Large intestine (tissue), 3 donors: ENCODE measurements around the gene AAR2. TPM values are rescaled to one million over a fixed set of nuclear protein-coding genes. Genes with fewer than 3 reads are reported as not detected.

Experiments
- DNase-seq, 2 donors: peaks; one replicate each; pipeline versions ENCODE4 v3.0.0 to v3.0.0-alpha.2; 2013
- H3K27ac ChIP-seq: one replicate; pipeline ENCODE4 v1.5.1; 2013; ENCODE audit warnings: low read length
- H3K27me3 ChIP-seq: 2 replicates; pipeline ENCODE4 v1.6.1; 2013; ENCODE audit warnings: low read length; ENCODE audit not compliant: control insufficient read depth, insufficient read depth
- H3K36me3 ChIP-seq: 2 replicates; pipeline ENCODE4 v1.6.1; 2013; ENCODE audit warnings: low read length; ENCODE audit not compliant: control insufficient read depth, insufficient read depth
- H3K4me1 ChIP-seq: one replicate; pipeline ENCODE4 v1.6.1; 2013; ENCODE audit warnings: low read length; ENCODE audit not compliant: control insufficient read depth, insufficient read depth
- H3K4me3 ChIP-seq: one replicate; pipeline ENCODE4 v1.5.1; 2013; ENCODE audit warnings: low read length
- H3K9me3 ChIP-seq: one replicate; pipeline ENCODE4 v1.6.1; 2013; ENCODE audit warnings: mild to moderate bottlenecking, low read depth, low read length, moderate library complexity; ENCODE audit not compliant: control insufficient read depth
- WGBS: methylation state at CpG from one replicate; pipeline ENCODE4 v1.1.5; 2013; ENCODE audit warnings: low lambda C conversion rate; ENCODE audit not compliant: insufficient coverage; 5-methylcytosine and 5-hydroxymethylcytosine counted together
- polyA plus RNA-seq: library from polyadenylated mRNA; unstranded; fragments of 120-200 nt; gene quantifications from one replicate; pipeline ENCODE4 v1.2.1, GENCODE V29; 2013

The AAR2 gene
- polyA plus RNA-seq, 1 donor, result 29.1 TPM

- no peak overlapping the region for H3K27ac ChIP-seq
- H3K9me3 ChIP-seq, result no peaks in the 10 kb centered on the region
- H3K36me3 ChIP-seq, result no peaks in the 10 kb centered on the region
- peaks cover 12% of the 10 kb centered on the region for H3K27me3 ChIP-seq
- DNase-seq, result no peak
- WGBS, result no CpG with 5 or more reads among the region's 5 CpGs
- no peaks in the 10 kb centered on the region for H3K4me1 ChIP-seq
- H3K4me3 ChIP-seq, result no peak overlapping the region
Observed at GRCh38 chr20:36275011-36275410, 38.7 kb downstream of the AAR2 start.

GRCh38 chr20:36275441-36276189 lies 39.3 kb downstream of the AAR2 start:
- no peaks in the 10 kb centered on the region for H3K4me1 ChIP-seq
- no peaks in the 10 kb centered on the region for H3K9me3 ChIP-seq
- H3K27me3 ChIP-seq, result peaks cover 12% of the 10 kb centered on the region
- no peak for DNase-seq
- WGBS, result no CpG with 5 or more reads among the region's 12 CpGs
- no peak overlapping the region for H3K4me3 ChIP-seq
- no peaks in the 10 kb centered on the region for H3K36me3 ChIP-seq
- no peak overlapping the region for H3K27ac ChIP-seq

- H3K27me3 ChIP-seq, result peaks cover 12% of the 10 kb centered on the region
- WGBS, result no CpG with 5 or more reads among the region's 9 CpGs
- H3K9me3 ChIP-seq, result no peaks in the 10 kb centered on the region
- H3K4me1 ChIP-seq, result no peaks in the 10 kb centered on the region
- no peaks in the 10 kb centered on the region for H3K36me3 ChIP-seq
- no peak overlapping the region for H3K27ac ChIP-seq
- no peak for DNase-seq
- no peak overlapping the region for H3K4me3 ChIP-seq
Observed at GRCh38 chr20:36277546-36277945, 41.3 kb downstream of the AAR2 start.

GRCh38 chr20:36279362-36279761 lies 43.1 kb downstream of the AAR2 start:
- Histone ChIP-seq H3K27ac (no peak overlapping the region), H3K9me3 (no peaks in the 10 kb centered on the region), H3K27me3 (peaks cover 8% of the 10 kb centered on the region), H3K4me1 (no peaks in the 10 kb centered on the region), H3K4me3 (no peak overlapping the region), H3K36me3 (no peaks in the 10 kb centered on the region)
- no peak for DNase-seq
- WGBS, result no CpG with 5 or more reads among the region's 5 CpGs

- Histone ChIP-seq H3K36me3 (no peaks in the 10 kb centered on the region), H3K27me3 (peaks cover 5% of the 10 kb centered on the region), H3K4me1 (no peaks in the 10 kb centered on the region), H3K27ac (no peak overlapping the region), H3K9me3 (no peaks in the 10 kb centered on the region), H3K4me3 (no peak overlapping the region)
- no peak for DNase-seq
- WGBS, result no CpG with 5 or more reads among the region's 6 CpGs
Observed at GRCh38 chr20:36279776-36280175, 43.5 kb downstream of the AAR2 start.

GRCh38 chr20:36281785-36282380 lies 45.6 kb downstream of the AAR2 start:
- H3K9me3 ChIP-seq, result no peaks in the 10 kb centered on the region
- H3K27ac ChIP-seq, result no peak overlapping the region
- no peaks in the 10 kb centered on the region for H3K4me1 ChIP-seq
- no peak for DNase-seq
- 80% methylated on average over 1 of the region's 10 CpGs for WGBS
- no peaks in the 10 kb centered on the region for H3K36me3 ChIP-seq
- peaks cover 2% of the 10 kb centered on the region for H3K27me3 ChIP-seq
- no peak overlapping the region for H3K4me3 ChIP-seq

- Histone ChIP-seq H3K27ac (no peak overlapping the region), H3K4me1 (no peaks in the 10 kb centered on the region), H3K27me3 (no peaks in the 10 kb centered on the region), H3K36me3 (no peaks in the 10 kb centered on the region), H3K4me3 (no peak overlapping the region), H3K9me3 (no peaks in the 10 kb centered on the region)
- DNase-seq, result no peak
- no CpG with 5 or more reads among the region's 5 CpGs for WGBS
Observed at GRCh38 chr20:36284751-36285150, 48.5 kb downstream of the AAR2 start.

- Histone ChIP-seq H3K4me3 (no peak overlapping the region), H3K9me3 (no peaks in the 10 kb centered on the region), H3K4me1 (no peaks in the 10 kb centered on the region), H3K27ac (no peak overlapping the region), H3K27me3 (no peaks in the 10 kb centered on the region), H3K36me3 (no peaks in the 10 kb centered on the region)
- WGBS, result no CpG with 5 or more reads among the region's 11 CpGs
- no peak for DNase-seq
Observed at GRCh38 chr20:36285746-36286447, 49.6 kb downstream of the AAR2 start.

- no peak for DNase-seq
- Histone ChIP-seq H3K27ac (no peak overlapping the region), H3K9me3 (no peaks in the 10 kb centered on the region), H3K36me3 (no peaks in the 10 kb centered on the region), H3K4me1 (no peaks in the 10 kb centered on the region), H3K4me3 (no peak overlapping the region), H3K27me3 (peaks cover 17% of the 10 kb centered on the region)
- WGBS, result no CpG with 5 or more reads among the region's 5 CpGs
Observed at GRCh38 chr20:36297656-36298055, 61.4 kb downstream of the AAR2 start.

- H3K27me3 ChIP-seq, result peaks cover 21% of the 10 kb centered on the region
- no CpG with 5 or more reads among the region's 3 CpGs for WGBS
Observed at GRCh38 chr20:36298061-36298460, 61.8 kb downstream of the AAR2 start.

More at GRCh38 chr20:36298061-36298460, 61.8 kb downstream of the AAR2 start:
- H3K4me3 ChIP-seq, result no peak overlapping the region
- no peaks in the 10 kb centered on the region for H3K4me1 ChIP-seq
- no peaks in the 10 kb centered on the region for H3K36me3 ChIP-seq
- H3K9me3 ChIP-seq, result no peaks in the 10 kb centered on the region
- no peak for DNase-seq
- H3K27ac ChIP-seq, result no peak overlapping the region
